GM23248 (cell line): ENCODE measurements around the gene RAB3GAP1.

Experiments used
- EZH2 ChIP-seq: fragments of 200-600 bp; sonication (generic); IDR thresholded peaks from 2 replicates; pipeline ENCODE4 v1.6.1; 2018; ENCODE audit warnings: antibody characterized with exemption, mild to moderate bottlenecking; ENCODE audit not compliant: insufficient read depth, poor library complexity, severe bottlenecking
- EZH2phosphoT487 ChIP-seq: fragments of 200-600 bp; sonication (generic); IDR thresholded peaks from 2 replicates; pipeline ENCODE4 v1.6.1; 2018; ENCODE audit warnings: antibody characterized with exemption, moderate library complexity, mild to moderate bottlenecking, low read depth; ENCODE audit not compliant: insufficient read depth

DNA sequence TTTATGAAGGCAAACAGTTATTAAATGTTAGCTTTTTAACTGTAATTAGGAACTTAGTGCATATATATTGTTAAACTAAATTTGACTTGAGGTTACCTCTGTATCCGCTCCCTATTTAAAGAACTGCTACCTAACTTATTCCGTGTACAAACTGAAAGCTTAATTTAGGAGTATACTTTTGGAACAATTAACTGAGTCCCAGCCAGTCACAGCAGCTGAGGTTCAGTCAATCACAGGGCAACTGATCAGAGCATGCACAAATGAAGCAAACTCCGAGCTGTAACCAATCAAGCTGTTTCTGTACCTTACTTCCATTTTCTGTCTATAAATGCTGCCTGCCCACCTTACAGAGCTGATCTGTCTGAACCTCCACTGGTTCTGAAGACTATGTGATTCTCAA, 61.2 kb downstream of the RAB3GAP1 start:
- no peak for TF ChIP-seq EZH2
- TF ChIP-seq EZH2phosphoT487 = no peak
